ENCODE results near the gene ANGPTL7.
"Not testable (repeated sequence)": the region's sequence is repeated elsewhere in the genome, so short reads cannot be mapped to it uniquely, and the experiment has no call there.

ANGPTL7 gene

GRCh38 chr1:11174261-11174942 is 14.8 kb upstream of the ANGPTL7 start:
- DNase-seq: no peak

GRCh38 chr1:11175461-11175860 is 13.7 kb upstream of the ANGPTL7 start:
- DNase-seq: no peak

GRCh38 chr1:11176081-11176706 is 13.0 kb upstream of the ANGPTL7 start:
- no peak for DNase-seq

DNA sequence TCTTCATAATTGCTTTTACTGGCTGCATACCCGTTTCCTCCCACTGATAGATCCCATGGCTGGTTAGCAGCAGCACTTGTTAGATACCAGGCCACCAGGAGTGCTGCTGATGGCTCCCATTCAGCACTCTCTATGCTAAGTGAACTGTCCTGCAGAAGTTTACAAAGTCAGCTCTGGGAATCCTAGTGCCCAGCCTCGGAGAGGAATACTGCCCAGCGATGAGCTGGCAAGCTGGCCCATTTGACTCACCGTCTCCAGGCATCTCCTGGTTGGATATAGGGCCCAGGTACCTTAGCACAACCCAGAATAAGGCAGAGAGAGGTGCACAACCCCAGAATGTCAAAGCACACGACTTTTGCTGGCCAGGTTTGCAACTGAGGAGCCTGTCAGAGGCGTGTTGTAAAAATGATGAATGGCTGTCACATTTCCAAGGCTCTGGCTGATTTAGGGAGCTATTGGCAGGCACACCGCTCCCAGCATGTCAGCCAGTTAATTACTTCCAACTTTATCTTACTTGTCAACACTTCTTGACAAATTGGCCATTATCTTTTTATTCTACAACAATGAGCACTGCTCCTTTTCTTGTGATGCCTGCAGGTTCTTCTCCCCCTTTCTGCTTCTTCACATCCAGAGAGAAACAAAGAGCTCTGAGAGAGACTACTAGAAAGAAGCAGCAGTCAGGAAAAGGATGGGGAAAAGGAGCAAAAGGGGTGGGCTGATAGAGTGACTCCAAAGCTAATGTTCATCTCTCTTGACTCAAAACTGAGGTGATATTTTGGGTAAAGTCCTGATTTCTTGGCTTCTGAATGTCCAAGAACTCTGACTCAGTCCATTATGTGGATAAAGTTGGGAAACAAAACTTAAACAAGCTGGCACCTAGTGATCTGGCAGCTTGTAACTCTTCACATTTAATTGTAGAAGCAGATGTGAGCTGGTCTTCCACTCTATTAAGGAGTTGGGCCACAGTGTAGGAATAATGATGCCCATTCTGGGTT is 10.8 kb upstream of the ANGPTL7 start:
- no peak for DNase-seq

DNA sequence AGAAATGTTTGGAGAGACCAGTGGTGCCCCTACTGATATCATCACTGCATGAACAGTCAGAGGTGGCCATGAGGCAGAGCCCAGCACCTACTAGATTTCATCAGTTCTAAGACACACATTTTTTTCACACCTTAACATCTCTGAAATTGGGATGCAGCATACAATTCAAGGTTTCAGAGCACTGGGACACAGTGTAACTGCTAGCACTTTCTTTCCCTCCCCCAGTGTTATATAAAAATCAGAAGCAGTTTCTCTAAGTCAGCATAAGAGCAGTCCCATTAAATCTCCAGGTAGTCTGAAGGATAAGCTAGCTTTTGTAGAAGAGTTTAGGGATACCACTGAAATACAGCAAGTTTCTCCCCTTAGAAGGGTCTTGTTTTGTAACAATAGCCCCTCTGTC is 10.0 kb upstream of the ANGPTL7 start:
- DNase-seq: no peak

DNA sequence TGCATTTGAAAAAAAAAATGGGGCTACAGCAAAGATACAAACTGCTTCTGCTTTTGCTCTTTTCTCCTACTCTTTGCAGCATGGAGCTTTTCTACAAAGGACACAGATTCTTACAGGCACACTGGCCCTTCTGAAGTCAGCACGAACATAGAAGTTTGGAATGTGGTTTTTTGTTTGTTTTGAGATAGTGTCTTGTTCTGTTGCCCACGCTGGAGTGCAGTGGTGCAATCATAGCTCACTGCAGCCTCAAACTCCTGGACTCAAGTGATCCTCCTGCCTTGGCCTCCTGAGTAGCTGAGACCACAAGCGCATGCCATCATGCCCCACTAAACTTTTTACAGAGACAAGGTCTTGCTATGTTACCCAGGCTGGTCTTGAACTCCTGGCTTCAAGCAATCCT is 9.4 kb upstream of the ANGPTL7 start:
- DNase-seq: not testable (repeated sequence)

GRCh38 chr1:11180342-11180744 is 8.8 kb upstream of the ANGPTL7 start:
- DNase-seq: no peak

GRCh38 chr1:11182884-11183283 is 6.3 kb upstream of the ANGPTL7 start:
- no peak for DNase-seq

GRCh38 chr1:11184973-11185372 is 4.2 kb upstream of the ANGPTL7 start:
- DNase-seq: no peak

- DNase-seq: no peak
Observed at GRCh38 chr1:11187000-11187399, 2.2 kb upstream of the ANGPTL7 start.

- no peak for DNase-seq
Observed at GRCh38 chr1:11187494-11187893, 1.7 kb upstream of the ANGPTL7 start.

DNA sequence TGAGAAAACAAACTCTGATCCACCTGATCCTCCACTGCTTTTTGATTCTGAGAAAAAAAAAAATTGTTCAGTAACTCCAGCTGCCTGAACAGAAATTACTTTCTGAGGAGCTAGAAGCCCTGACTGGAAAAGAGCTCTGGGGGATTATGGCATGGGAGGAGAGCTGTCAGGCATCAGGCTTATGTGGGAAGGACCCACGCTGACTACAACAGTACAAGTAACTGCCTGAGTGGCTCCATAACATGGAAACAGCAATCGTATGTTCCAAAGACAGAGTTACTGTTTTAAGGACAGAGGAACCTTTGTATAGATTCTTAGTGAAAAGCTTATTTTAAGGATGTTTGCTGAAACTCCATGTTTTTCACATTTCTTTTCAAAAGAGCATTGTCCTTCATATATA is 1.2 kb upstream of the ANGPTL7 start:
- DNase-seq: no peak

GRCh38 chr1:11188381-11188780 is 774 bp upstream of the ANGPTL7 start:
- DNase-seq: no peak

DNA sequence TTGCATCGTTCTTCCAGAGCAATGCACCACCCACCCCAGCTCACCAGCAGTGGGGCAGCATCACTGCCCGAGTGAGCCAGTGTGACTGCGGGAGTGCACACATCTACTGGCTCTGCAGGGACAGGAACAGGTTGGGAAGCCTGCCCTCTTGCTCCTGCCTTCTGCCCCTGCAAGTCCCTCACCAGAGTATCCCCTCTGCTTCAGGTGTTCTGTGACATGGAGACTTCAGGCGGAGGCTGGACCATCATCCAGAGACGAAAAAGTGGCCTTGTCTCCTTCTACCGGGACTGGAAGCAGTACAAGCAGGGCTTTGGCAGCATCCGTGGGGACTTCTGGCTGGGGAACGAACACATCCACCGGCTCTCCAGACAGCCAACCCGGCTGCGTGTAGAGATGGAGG is 4.2 kb downstream of the ANGPTL7 start:
- no peak for DNase-seq

DNA sequence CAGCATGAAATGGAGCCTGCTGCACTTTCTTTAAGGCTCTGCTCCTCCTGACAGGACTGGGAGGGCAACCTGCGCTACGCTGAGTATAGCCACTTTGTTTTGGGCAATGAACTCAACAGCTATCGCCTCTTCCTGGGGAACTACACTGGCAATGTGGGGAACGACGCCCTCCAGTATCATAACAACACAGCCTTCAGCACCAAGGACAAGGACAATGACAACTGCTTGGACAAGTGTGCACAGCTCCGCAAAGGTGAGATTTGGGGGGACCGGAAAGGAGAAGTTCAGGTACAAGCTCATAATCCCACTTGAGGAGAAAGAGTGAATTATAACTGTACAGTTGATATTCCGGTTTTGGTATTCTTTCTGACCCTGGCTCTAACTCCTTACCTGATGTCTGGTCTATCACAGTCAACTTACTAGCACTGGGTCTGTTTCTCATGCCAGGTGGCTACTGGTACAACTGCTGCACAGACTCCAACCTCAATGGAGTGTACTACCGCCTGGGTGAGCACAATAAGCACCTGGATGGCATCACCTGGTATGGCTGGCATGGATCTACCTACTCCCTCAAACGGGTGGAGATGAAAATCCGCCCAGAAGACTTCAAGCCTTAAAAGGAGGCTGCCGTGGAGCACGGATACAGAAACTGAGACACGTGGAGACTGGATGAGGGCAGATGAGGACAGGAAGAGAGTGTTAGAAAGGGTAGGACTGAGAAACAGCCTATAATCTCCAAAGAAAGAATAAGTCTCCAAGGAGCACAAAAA is 5.4 kb downstream of the ANGPTL7 start:
- DNase-seq: no peak

DNA sequence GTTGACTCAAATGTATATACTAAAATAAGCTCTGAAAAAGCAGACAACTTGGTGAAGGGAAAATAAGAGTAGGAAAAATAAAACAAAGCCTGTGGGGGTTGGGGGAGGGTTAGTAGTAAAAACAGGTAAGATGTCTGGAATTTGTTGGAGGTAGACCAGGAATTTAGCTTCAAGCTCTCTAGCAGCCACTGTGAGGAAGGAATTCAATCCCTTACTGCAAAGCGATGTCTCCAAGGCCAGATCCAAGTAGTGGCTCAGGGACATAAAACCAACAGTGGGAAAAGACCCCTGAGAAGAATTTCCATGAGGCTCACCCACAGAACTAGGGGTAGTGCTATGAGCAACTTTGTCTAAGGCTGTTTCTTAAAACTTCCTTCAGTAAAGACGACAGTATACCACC is 7.8 kb downstream of the ANGPTL7 start:
- DNase-seq: no peak

DNA sequence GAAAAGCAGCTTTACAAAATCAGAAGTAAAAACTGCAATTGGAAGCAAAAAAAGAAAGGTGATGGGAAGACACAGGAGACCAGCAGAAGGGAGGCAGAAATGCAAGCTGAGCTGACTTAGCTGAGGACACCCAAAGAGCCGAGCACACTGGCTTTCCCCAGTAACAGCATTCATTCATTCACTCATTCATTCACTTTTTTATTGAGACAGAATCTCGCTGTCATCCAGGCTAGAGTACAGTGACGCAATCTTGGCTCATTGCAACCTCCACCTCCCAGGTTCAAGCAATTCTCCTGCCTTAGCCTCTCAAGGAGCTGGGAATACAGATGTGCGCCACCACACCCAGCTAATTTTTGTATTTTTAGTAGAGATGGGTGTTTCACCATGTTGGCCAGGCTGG is 8.2 kb downstream of the ANGPTL7 start:
- no peak for DNase-seq

- DNase-seq: no peak
Observed at GRCh38 chr1:11198257-11198656, 9.1 kb downstream of the ANGPTL7 start.

GRCh38 chr1:11198851-11199594 is 9.9 kb downstream of the ANGPTL7 start:
- DNase-seq: no peak

- no peak for DNase-seq
Observed at GRCh38 chr1:11204396-11205190, 15.4 kb downstream of the ANGPTL7 start.

DNA sequence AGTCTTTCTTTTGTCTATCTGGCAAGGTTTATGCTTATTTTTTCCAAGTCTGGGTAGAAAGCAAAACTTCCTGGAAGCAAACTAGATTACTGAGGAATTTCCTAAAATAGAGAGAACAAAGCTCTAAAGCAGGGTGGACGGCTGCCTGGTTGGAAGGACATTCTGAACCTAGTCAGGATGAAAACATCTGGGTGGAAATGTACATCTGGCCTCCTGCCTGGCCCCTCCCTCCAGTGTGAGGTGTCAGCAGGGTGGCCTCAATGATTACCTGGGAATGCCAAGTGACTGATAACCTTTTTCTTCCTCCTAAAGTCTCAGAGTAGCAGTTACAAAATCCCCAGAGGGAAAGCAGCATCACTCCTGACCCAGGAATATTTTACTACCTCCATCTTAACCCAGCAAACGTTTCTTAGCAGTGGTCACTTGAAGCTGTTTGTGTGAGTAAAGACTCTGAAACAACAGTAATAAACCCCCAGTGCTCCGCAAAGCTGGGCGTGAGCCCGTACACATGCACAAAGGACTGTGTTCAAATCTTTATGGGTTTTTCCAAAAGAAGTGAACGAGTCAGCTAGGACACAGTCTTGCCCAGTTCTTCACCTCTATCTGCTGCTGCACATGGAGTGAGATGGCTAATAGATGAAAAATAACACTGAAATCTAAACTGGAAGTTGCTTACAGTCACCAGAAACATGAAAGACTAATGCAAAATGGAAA is 18.9 kb downstream of the ANGPTL7 start:
- no peak for DNase-seq

Measured in CD4-positive, alpha-beta T cell treated with Interferon alpha-2 for 1 hour (primary cell).